ENCODE data around the gene ADARB1.

- TF ChIP-seq CTCF (IDR thresholded peaks at IDR 0.05) = no peak
- TF ChIP-seq EZH2 (IDR thresholded peaks at IDR 0.05; ENCODE audit: borderline replicate concordance, insufficient read depth, low read depth, low read length, poor library complexity, severe bottlenecking) = no peak
These were observed 46.9 kb upstream of the ADARB1 start for GRCh38 chr21:45027241-45028196.

All from B cell (primary cell).